Tibial nerve (tissue), 4 donors: ENCODE measurements around the gene GAREM1. TPM values are rescaled to one million over a fixed set of nuclear protein-coding genes. Genes with fewer than 3 reads are reported as not detected.

ENCODE experiments used
- DNase-seq, 2 donors: peaks; one replicate each; pipeline ENCODE4 v3.0.0-alpha.2; 2019; ENCODE audit warnings: low spot score in 2 of 2
- H3K27ac ChIP-seq, 4 donors: fragments of 200-600 bp; sonication (generic) in 3 of 4; one replicate each; pipeline ENCODE4 v1.5.1; 2017 to 2019; ENCODE audit warnings: mild to moderate bottlenecking in 1 of 4
- H3K27me3 ChIP-seq, 2 donors: fragments of 200-600 bp; sonication (generic) in 1 of 2; one replicate each; pipeline versions ENCODE4 v1.5.1 to v1.6.0; 2017 to 2019
- H3K36me3 ChIP-seq, 3 donors: fragments of 200-600 bp; sonication (generic); one replicate each; pipeline ENCODE4 v1.5.1; 2018 to 2019
- H3K4me1 ChIP-seq, 4 donors: fragments of 200-600 bp; sonication (generic) in 3 of 4; one replicate each; pipeline ENCODE4 v1.5.1; 2017 to 2019
- H3K4me3 ChIP-seq, 4 donors: fragments of 200-600 bp; sonication (generic) in 3 of 4; one replicate each; pipeline ENCODE4 v1.5.1; 2017 to 2019; ENCODE audit warnings: mild to moderate bottlenecking in 1 of 4, moderate library complexity in 1 of 4
- H3K9me3 ChIP-seq, 4 donors: fragments of 200-600 bp; sonication (generic) in 3 of 4; one replicate each; pipeline ENCODE4 v1.5.1; 2017 to 2019
- EP300 ChIP-seq, 2 donors: sonication (generic); formaldehyde crosslinking; IDR thresholded peaks; one replicate each; pipeline ENCODE4 v1.6.1; 2017; ENCODE audit warnings: antibody characterized with exemption in 2 of 2, mild to moderate bottlenecking in 1 of 2
- POLR2A ChIP-seq, 2 donors: fragments of 450-650 bp; IDR thresholded peaks; one replicate each; pipeline ENCODE4 v1.6.1; 2017; ENCODE audit warnings: antibody characterized with exemption in 2 of 2, mild to moderate bottlenecking in 2 of 2, moderate library complexity in 2 of 2
- WGBS, 2 donors: methylation state at CpG; one replicate each; pipeline ENCODE4 v1.1.5; 2018; 5-methylcytosine and 5-hydroxymethylcytosine counted together
- total RNA-seq, 4 donors: library from RNA; depleted of rRNA; stranded (reverse); fragments of >200 nt; gene quantifications; one replicate each; pipeline ENCODE4 v1.1.0, GENCODE V29; 2016
- TF ChIP-seq, protein P1 (sequence below), 5 experiments: fragments of 200-600 bp in 3 of 5; fragments of 450-650 bp in 2 of 5; sonication (generic) in 3 of 5; IDR thresholded peaks; one replicate each; pipeline ENCODE4 v1.5.1; 2016 to 2019; ENCODE audit warnings: antibody characterized with exemption in 5 of 5, mild to moderate bottlenecking in 3 of 5, moderate library complexity in 2 of 5

The GAREM1 gene
- total RNA-seq, 4 donors from 2014 or later: 25.1 to 33.0 (median 30.7) TPM

DNA sequence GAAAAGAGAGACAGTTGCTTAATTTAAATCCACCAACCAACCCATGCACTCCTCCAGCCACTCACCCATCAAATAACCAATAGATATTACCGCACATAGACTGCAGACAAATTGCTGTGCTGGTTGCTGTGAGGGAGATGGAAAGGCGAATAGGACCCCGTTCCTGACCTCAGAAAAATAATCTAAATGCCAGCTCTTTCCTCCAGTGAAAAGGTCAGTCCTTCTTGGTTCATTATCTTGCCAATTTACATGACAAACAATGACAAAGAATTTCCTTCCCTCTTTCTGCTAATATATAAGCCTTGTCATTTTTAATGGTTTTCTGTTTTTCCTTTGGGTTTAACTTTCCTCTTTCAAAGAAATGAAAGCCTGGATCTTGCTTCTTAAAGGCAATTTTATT, 219.2 kb downstream of the GAREM1 start:
- no peak for DNase-seq
- TF ChIP-seq, protein P1, sequence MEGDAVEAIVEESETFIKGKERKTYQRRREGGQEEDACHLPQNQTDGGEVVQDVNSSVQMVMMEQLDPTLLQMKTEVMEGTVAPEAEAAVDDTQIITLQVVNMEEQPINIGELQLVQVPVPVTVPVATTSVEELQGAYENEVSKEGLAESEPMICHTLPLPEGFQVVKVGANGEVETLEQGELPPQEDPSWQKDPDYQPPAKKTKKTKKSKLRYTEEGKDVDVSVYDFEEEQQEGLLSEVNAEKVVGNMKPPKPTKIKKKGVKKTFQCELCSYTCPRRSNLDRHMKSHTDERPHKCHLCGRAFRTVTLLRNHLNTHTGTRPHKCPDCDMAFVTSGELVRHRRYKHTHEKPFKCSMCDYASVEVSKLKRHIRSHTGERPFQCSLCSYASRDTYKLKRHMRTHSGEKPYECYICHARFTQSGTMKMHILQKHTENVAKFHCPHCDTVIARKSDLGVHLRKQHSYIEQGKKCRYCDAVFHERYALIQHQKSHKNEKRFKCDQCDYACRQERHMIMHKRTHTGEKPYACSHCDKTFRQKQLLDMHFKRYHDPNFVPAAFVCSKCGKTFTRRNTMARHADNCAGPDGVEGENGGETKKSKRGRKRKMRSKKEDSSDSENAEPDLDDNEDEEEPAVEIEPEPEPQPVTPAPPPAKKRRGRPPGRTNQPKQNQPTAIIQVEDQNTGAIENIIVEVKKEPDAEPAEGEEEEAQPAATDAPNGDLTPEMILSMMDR (IDR thresholded peaks at IDR 0.05): no peak
- TF ChIP-seq POLR2A (IDR thresholded peaks at IDR 0.05): no peak
- no peak for TF ChIP-seq EP300 (IDR thresholded peaks at IDR 0.05)
- no peaks in the 10 kb centered on the region for H3K27me3 ChIP-seq
- no peaks in the 10 kb centered on the region for H3K36me3 ChIP-seq
- no peak overlapping the region for H3K27ac ChIP-seq
- H3K4me3 ChIP-seq: no peak overlapping the region
- 54 to 57% methylated on average over 3 of the region's 3 CpGs for WGBS, 2 donors
- no peaks in the 10 kb centered on the region for H3K4me1 ChIP-seq
- no peaks in the 10 kb centered on the region for H3K9me3 ChIP-seq

DNA sequence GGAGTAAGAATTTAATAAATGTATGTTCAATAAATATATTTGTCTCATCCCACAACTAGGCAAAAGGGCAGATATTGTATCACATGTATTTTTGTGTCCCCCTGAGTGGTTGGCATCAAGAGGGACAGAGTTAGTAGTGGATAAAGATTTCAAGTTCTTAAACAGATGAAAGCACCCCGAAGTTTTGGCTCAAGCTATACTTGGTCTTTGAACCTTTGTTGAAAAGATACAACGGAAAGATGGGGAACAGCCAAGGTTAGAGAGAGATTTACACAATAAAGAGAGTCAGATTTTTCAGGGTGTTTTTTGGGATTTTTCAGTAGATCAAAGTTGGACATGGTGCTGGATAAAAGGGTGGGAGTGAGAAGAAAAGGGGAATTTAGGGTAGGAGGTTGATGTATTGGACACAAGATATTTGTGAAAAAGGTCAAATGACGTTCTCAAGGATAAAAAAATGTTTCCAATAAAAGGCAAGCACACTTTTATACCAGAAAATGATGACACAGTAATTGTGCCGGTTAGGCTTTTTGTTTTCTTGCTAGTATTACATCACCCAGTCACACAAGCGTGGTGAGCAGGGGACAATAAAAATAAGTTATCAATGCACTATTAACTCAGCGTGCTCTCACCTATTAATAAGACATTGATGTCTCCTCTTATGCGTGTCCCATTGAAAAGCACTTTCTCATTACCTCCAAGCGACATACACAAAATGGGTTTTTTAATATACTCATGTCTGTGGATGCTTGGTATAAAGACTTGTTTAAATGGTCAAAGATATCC, 221.3 kb downstream of the GAREM1 start:
- no peak overlapping the region for H3K27ac ChIP-seq
- no peak for TF ChIP-seq EP300 (IDR thresholded peaks at IDR 0.05)
- TF ChIP-seq POLR2A (IDR thresholded peaks at IDR 0.05): no peak
- TF ChIP-seq, protein P1 (IDR thresholded peaks at IDR 0.05): no peak
- H3K27me3 ChIP-seq: no peaks in the 10 kb centered on the region
- H3K4me1 ChIP-seq: no peaks in the 10 kb centered on the region
- 80 to 82% methylated on average over 8 of the region's 8 CpGs for WGBS, 2 donors
- no peaks in the 10 kb centered on the region for H3K36me3 ChIP-seq
- H3K4me3 ChIP-seq: no peak overlapping the region
- DNase-seq: no peak
- no peaks in the 10 kb centered on the region for H3K9me3 ChIP-seq

DNA sequence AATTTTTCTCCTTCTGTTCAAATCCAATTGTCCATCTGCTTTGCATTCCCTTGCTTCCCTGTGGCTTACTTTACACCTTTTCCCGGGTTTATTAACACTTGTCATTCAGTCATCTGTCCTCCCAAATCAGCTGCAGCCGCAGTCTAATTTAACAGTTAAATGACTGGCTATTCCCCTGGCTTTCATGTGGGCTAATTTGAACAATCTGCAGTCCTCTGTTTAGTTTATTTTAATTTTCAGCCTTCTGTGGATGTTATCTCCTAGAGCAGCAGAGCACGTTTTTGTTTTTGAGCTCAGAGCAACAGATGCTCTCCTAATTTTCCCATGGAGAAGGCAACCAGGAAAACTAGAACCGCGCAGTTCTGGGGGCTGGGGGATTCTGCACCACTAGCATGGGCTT, 225.8 kb downstream of the GAREM1 start:
- no peaks in the 10 kb centered on the region for H3K9me3 ChIP-seq
- no peak for DNase-seq
- H3K4me3 ChIP-seq: no peak overlapping the region
- H3K36me3 ChIP-seq: no peaks in the 10 kb centered on the region
- no peaks in the 10 kb centered on the region for H3K27me3 ChIP-seq
- no peak overlapping the region for H3K27ac ChIP-seq
- WGBS, 2 donors: 53 to 61% methylated on average over 5 of the region's 5 CpGs
- no peaks in the 10 kb centered on the region for H3K4me1 ChIP-seq
- TF ChIP-seq EP300 (IDR thresholded peaks at IDR 0.05) (no peak), POLR2A (IDR thresholded peaks at IDR 0.05) (no peak)
- TF ChIP-seq, protein P1 (IDR thresholded peaks at IDR 0.05): no peak

DNA sequence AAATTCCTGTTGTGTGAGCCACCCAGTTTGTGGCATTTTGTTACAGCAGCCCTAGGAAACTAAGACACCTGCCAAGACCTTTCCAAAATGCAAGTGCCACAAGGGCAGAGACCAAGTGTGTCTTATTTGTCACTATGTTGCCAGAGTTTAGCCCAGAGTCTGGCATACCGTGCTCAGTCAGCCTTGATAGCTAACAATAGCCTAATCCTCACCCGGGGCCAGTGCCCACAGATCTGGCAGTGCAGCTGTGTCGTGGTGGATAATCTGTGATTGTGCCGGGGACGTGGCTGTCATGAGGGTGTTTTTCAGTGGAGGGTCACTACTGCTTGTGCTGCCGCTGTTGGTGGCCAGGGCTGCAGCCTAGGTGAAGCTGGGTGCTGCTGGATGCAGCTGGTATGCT, 227.3 kb downstream of the GAREM1 start:
- Histone ChIP-seq H3K4me3 (no peak overlapping the region), H3K36me3 (no peaks in the 10 kb centered on the region), H3K27me3 (no peaks in the 10 kb centered on the region), H3K9me3 (no peaks in the 10 kb centered on the region), H3K27ac (no peak overlapping the region), H3K4me1 (no peaks in the 10 kb centered on the region)
- WGBS, 2 donors: 89 to 95% methylated on average over 6 of the region's 6 CpGs
- DNase-seq: no peak
- TF ChIP-seq, protein P1 (IDR thresholded peaks at IDR 0.05): no peak
- TF ChIP-seq EP300 (IDR thresholded peaks at IDR 0.05) (no peak), POLR2A (IDR thresholded peaks at IDR 0.05) (no peak)

DNA sequence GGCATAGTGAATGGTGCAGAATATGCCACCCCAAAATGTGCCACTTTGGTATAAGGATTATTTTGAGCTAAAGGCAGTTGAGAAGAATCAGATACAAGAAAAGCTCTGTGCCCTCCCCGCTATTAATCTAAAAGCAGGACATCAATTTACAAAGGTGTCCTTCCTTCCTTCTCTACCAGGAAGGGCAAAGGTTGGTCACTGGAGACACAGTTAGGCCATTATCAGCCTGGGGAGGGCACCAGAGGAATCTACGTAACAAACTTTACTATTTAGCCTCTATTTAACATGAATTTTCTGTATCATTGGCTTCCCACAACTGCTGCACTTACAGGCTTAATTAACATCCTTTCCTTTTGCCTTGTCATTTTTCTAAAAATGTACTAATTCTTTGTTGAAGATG, 228.3 kb downstream of the GAREM1 start:
- no peak overlapping the region for H3K27ac ChIP-seq

More for the DNA sequence above, 228.3 kb downstream of the GAREM1 start:
- Histone ChIP-seq H3K36me3 (no peaks in the 10 kb centered on the region), H3K27me3 (no peaks in the 10 kb centered on the region), H3K4me1 (no peaks in the 10 kb centered on the region), H3K4me3 (no peak overlapping the region), H3K9me3 (no peaks in the 10 kb centered on the region)
- DNase-seq: no peak
- TF ChIP-seq, protein P1 (IDR thresholded peaks at IDR 0.05): no peak
- TF ChIP-seq POLR2A (IDR thresholded peaks at IDR 0.05): no peak
- TF ChIP-seq EP300 (IDR thresholded peaks at IDR 0.05): no peak
- 90 to 91% methylated on average over 2 of the region's 2 CpGs for WGBS, 2 donors
